Glomerular visceral epithelial cell (primary cell): ENCODE data around the gene SLC25A6.
A peak's percentile ranks its signal among the peaks of the same experiment; 100 is the strongest.
"Not testable (repeated sequence)": the region's sequence is repeated elsewhere in the genome, so short reads cannot be mapped to it uniquely, and the experiment has no call there.

Source experiments
- DNase-seq: peaks from one replicate; pipeline ENCODE4 v3.0.0-alpha.2; 2016; ENCODE audit errors: extremely low spot score

The SLC25A6 gene

DNA sequence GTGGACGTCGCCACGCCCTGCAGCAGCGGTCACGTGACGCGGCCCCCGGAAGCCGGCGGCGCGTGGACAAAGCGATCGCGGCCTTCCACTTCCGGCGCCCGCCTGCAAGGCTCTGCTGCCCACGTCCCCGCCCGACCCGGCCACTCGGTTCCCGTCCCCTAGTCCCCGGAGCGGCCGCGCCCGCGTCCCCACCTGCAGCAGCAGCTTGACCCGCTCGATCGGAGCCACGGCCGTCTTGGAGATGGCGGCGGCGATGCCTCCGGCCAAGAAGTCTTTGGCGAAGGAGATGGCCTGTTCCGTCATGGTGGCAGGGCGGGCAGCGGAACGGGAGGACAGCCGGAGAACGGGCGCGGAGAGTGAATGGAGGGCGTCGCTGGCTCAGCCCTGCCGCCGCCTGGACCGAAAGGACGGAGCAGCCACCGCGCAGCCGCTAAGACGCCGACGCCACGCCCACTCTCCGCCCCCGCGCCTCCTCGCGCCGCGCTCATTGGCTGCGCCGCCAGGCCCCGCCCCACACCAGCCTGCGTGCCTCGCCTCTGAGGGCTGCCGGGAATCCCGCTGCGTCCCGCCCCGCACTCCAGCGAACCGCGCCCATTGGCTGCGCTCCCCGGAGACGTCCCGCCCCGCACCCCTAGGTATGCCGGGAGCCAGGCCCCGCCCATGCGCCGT lies at the start of gene SLC25A6:
SLC25A6 (minus strand) TSS at position 407 of the 669 bp plus-strand sequence; CDS start at position 303, 104 bp downstream.
- DNase-seq, result peak; percentile 98

- no peak for DNase-seq
These were observed 48.6 kb upstream of the SLC25A6 start for GRCh38 chrX:1440506-1440905.

DNA sequence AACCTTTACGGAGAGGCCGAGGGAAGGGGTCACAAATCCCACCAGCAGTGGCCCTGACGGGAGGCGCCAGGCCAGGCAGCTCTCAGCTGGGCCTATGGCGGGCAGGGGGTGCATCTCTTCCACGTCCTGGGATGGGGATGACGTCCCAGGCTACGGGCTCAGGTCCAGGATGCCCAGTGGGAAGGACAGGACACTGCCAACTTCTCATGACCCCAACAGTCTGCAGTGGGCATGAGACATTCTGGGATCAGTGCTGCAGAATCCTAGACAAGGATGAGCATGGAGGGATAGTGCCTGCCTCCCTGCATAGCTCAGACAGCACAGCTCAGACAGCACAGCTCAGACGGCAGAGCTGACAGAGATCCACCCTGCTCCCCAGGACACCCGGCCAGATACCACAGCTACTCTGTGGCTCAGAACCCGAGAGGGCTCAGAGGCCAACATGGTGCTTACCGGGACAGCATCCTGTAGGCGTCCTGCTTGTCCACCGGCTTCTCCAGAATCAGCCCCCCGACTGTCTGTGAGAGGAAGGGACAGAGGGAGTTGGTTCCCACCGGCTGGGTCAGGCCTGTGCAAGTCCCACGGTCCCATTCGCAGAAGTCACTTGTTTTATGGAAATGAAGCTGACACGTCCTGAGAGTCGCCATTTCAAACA lies 43.5 kb upstream of the SLC25A6 start:
- DNase-seq, result no peak

- DNase-seq, result no peak
These were observed 42.9 kb upstream of the SLC25A6 start for GRCh38 chrX:1434871-1435240.

- no peak for DNase-seq
These were observed 41.9 kb upstream of the SLC25A6 start for GRCh38 chrX:1433646-1434357.

- DNase-seq, result no peak
These were observed 38.5 kb upstream of the SLC25A6 start for GRCh38 chrX:1430451-1430850.

DNA sequence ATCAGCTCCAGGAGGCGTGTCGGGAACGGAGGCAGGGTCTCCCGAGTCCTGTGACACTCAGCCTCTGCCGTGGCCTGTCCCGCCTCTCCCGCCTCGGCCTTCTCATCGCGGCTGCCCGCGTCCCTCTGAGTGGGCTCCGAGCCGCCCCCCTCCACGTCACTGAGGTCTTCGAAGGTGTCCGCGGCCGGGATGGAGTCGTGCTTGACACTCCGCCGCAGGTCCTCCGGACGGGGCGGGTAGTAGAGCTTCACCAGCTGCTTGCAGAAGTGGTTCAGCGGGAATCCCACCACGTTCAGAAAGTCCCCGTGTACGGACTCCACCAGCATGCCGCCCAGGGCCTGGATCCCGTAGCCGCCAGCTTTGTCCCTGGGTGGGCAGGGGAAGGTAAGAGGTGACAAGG lies 35.8 kb upstream of the SLC25A6 start:
- no peak for DNase-seq

GRCh38 chrX:1426321-1426720 lies 34.4 kb upstream of the SLC25A6 start:
- DNase-seq, result not testable (repeated sequence)

DNA sequence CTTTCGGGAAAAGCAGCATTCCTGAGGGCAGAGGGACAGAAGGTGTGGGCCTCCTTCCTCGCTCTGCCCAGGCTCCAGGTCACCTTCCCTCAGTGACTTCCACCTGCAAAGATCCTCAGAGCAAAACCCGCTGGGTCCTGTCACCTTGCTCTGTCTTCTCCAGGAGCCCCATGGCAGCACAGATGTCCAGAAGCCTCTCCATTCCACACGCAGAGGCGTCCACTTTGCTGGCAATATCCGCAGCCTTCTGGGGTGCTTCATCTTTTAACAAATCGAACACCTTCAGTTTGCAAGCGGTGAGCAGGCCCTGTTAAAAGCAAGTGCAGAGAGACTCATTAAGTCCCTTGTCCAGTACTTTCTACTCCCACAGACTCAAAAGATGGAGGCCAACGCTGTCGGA lies 33.5 kb upstream of the SLC25A6 start:
- no peak for DNase-seq

GRCh38 chrX:1424147-1424851 lies 32.4 kb upstream of the SLC25A6 start:
- DNase-seq, result no peak

GRCh38 chrX:1423215-1423614 lies 31.3 kb upstream of the SLC25A6 start:
- no peak for DNase-seq

DNA sequence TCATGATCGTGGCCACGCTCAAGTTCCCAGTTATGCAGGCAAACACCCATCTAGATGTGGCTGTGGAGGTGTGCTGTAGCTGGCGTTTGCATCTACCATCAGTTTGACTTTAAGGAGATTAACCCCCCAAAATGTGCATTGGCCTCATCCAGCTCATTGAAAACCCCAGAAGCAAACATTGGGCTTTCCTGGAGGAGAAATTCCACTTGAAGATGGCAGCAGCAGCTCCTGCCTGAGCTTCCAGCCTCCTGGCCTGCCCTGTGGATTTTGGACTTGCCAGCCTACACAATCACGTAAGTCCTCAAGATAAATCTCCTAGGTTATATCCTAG lies 30.2 kb upstream of the SLC25A6 start:
- DNase-seq, result no peak

DNA sequence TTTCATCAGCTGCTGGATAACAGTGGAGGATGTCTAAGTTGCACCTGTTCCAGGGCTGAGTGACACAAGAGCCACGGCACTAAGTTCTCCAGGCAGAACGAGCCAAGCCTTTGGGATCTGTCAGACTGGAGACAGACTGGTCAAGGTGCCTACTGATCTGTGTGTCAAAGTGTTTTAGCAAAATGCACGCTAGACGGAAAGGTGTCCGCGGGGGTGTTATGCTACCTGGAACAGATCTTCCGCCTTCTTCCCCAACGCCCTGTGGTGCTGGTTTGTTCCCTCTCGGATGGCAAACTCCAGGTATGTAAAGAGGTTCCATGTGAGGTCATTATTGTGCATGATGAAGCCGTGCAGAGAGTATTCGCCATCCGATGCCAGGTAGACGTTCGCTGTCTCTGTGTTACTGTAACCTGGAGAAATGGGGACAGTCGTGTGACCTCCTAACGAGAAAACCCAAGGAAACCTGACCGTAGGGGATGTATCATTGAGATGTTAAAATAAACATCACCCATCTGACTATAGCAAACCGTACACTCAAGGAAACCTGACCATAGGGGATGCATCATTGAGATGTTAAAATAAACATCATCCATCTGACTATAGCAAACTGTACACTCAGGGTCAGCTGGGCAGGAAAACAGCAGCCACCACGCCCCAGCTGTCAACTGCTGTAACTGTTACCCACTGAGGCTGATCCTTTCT lies 29.7 kb upstream of the SLC25A6 start:
- DNase-seq, result no peak

DNA sequence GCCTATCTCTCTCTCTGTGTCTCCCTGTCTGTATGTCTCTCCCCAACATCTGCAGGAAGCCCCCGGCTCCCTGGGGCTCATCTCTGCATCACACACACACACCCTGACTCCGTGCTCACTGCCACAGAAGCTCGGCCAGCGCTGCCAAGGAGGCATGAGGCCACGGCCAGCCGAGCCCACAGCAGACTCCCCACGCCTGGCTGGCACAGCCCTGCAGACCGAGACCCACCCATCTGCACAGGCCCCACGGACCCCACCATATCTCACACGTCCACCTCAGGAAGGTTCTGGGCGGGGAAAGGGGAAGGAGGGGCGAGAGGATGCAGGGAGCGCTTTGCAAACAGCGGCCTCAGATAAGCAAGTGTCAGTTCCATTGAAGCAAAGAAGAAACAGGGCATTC lies 28.5 kb upstream of the SLC25A6 start:
- DNase-seq, result no peak

GRCh38 chrX:1419545-1420355 lies 27.8 kb upstream of the SLC25A6 start:
- no peak for DNase-seq

DNA sequence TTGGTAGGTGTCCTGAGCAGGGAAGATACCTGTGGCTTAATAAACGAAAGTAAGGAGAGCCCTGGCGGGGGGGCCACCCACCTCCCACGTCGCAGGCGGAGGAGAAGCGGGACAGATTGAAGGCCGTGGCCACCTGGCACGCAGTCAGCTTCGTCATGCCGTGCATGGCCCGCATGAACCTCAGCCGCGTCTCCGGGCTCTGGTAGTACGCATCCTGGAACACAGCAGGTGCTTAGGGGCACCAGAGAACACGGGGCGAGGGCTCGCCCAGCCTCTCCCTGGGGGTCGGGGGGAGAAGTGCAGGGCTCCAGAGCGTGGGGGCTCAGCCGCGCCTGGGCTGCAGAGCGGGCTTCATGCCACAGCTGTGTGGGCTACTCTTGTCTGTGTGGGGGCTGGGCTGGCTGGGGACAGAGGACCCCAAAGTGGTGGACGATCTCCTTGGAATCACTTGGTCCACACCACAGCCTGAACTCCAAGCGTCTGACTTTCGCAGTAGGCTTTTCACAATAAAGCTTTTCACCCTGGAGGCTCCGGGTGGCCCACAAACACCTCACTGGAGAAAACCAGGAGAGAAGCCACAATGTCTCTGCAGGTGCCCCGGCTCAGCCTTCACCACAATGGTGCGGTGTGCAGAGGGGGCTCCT lies 27.1 kb upstream of the SLC25A6 start:
- DNase-seq, result no peak

DNA sequence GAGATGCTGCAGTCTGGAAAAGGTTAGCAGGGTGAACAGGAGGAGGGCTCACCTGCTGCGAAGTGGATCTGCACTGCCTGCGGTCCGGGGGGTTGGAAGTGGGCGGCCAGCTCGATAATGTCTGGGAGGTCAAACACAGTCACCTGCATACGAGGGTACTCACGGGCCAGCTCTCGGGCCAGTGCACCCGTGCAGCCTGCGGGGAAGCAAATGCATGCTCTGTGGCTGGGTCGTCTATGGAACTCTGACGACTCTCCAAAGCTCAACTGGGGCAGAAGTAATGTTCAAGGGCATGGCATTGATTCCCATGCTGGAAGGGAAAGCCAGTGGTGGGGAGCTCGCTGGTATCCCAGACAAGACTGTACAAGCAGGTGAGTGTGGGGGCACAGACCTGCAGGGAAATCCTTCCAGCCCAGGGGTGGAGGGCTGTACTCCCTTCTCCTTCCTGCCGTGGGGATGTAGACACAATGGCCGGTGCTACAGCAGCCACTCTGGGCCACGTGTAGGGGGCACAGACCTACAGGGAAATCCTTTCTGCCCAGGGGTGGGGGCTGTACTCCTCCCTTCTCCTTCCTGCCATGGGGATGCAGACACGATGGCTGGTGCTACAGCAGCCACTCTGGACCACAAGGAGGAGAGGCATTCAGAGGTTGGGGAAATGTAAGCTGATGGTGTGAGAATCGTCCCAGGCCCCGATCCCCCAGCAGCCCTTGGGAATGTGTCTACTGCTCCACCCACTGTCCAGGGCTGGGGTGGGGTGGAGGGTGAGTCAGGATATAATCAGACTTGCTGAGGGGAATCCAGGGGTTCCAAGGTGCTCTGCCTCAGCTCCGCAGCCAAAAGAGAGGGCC lies 26.2 kb upstream of the SLC25A6 start:
- DNase-seq, result no peak

DNA sequence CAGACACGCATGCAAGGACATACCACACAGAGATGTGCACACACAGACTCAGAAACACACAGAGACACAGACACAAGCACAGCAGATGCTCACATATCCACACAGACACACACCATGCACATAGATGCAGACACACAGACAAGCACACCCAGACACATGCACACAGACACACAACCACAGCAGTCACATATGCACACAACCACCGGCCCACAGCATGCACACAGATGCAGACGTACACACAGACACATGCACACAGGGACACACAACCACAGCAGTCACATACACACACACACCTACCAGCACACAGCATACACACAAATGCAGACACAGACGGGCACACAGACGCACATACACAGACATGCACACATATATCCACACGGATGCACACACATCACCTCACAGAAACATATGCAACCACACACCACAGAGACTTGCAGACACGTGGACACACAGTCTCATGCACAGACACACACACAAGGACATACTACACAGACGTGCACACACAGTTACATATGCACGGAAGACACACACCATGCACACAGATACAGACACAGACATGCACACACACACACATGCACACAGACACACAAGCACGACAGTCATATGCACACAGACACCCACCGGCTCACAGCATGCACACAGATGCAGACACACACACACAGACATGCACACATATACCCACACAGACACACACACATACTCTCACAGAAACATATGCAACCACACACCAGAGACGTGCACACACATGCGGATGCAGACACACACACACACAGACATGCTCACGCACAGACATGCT lies 25.2 kb upstream of the SLC25A6 start:
- no peak for DNase-seq

- no peak for DNase-seq
These were observed 24.4 kb upstream of the SLC25A6 start for GRCh38 chrX:1416327-1416784.
